Right atrium auricular region (tissue), 2 donors: ENCODE measurements around the gene DNM3. TPM values are rescaled to one million over a fixed set of nuclear protein-coding genes. Genes with fewer than 3 reads are reported as not detected.

Source experiments
- DNase-seq: peaks from one replicate; pipeline ENCODE4 v3.0.0-alpha.2; 2019; ENCODE audit warnings: low spot score
- H3K27ac ChIP-seq, 2 donors: fragments of 200-600 bp; sonication (generic); 1 replicate in 1 of 2; 2 replicates in 1 of 2; pipeline ENCODE4 v1.5.1; 2016 to 2019
- H3K27me3 ChIP-seq, 2 donors: fragments of 200-600 bp; sonication (generic); one replicate each; pipeline versions ENCODE4 v1.5.1 to v1.6.0; 2017 to 2019
- H3K36me3 ChIP-seq: fragments of 200-600 bp; sonication (generic); one replicate; pipeline ENCODE4 v1.5.1; 2016
- H3K4me1 ChIP-seq, 2 donors: fragments of 200-600 bp; sonication (generic); one replicate each; pipeline versions ENCODE4 v1.5.1 to v1.6.0; 2017 to 2019
- H3K4me3 ChIP-seq, 2 donors: fragments of 200-600 bp; sonication (generic); 1 replicate in 1 of 2; 2 replicates in 1 of 2; pipeline ENCODE4 v1.5.1; 2017 to 2019; ENCODE audit warnings: mild to moderate bottlenecking in 1 of 2, moderate library complexity in 1 of 2
- H3K9me3 ChIP-seq, 2 donors: fragments of 200-600 bp; sonication (generic); one replicate each; pipeline ENCODE4 v1.5.1; 2019
- total RNA-seq, 2 donors: library from RNA; depleted of rRNA; stranded (reverse); fragments of >200 nt; gene quantifications; one replicate each; pipeline ENCODE4 v1.1.0, GENCODE V29; 2016
- TF ChIP-seq, protein P1 (sequence below), 2 donors: fragments of 200-600 bp; sonication (generic); IDR thresholded peaks; one replicate each; pipeline ENCODE4 v1.5.1; 2019; ENCODE audit warnings: antibody characterized with exemption in 2 of 2

Gene DNM3
- total RNA-seq, 2 donors from 2014 or later = 1.0 to 1.6 TPM

DNA sequence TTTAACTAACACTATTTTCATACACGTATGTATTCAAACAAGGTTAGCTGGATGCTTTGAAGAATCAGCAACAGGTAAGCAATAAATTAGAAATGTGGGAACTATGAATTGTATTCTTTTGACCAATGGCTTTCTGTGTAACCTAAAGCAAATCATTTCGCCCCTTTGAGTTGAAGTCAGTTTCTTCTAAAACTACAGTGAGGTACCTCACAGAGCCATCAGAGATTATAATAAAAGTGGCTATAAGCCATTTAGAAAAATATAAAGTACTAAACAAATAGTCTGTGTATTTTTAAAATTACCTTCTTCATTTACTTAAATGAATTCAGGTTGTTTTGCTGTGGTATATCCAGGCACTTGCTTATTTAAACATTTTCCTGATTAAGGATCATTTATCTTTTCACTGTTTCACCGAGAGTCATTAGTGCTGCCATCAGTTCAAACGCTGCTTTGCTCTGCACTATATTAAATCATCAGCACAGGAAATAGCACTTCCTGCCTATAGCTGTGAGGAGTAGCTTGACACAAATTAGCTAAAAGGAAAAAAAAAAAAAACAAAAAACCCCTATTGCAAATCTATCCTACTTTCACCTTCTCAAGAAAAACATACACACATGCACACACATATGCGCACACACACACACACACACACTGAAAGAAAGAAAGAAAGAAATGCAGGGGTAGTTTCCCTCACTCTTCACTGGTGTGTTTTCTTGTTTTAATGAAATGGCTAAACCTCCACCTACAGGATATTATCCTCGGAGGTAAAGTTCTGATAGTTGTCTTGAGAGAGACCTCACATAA, 539.3 kb downstream of the DNM3 start:
- Histone ChIP-seq H3K9me3 (no peaks in the 10 kb centered on the region), H3K36me3 (no peaks in the 10 kb centered on the region), H3K4me3 (no peak overlapping the region), H3K27me3 (no peaks in the 10 kb centered on the region), H3K4me1 (peaks cover 0 to 4% of the 10 kb centered on the region in 2 donors), H3K27ac (no peak overlapping the region)
- TF ChIP-seq, protein P1, sequence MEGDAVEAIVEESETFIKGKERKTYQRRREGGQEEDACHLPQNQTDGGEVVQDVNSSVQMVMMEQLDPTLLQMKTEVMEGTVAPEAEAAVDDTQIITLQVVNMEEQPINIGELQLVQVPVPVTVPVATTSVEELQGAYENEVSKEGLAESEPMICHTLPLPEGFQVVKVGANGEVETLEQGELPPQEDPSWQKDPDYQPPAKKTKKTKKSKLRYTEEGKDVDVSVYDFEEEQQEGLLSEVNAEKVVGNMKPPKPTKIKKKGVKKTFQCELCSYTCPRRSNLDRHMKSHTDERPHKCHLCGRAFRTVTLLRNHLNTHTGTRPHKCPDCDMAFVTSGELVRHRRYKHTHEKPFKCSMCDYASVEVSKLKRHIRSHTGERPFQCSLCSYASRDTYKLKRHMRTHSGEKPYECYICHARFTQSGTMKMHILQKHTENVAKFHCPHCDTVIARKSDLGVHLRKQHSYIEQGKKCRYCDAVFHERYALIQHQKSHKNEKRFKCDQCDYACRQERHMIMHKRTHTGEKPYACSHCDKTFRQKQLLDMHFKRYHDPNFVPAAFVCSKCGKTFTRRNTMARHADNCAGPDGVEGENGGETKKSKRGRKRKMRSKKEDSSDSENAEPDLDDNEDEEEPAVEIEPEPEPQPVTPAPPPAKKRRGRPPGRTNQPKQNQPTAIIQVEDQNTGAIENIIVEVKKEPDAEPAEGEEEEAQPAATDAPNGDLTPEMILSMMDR (IDR thresholded peaks at IDR 0.05) = no peak
- no peak for DNase-seq

DNA sequence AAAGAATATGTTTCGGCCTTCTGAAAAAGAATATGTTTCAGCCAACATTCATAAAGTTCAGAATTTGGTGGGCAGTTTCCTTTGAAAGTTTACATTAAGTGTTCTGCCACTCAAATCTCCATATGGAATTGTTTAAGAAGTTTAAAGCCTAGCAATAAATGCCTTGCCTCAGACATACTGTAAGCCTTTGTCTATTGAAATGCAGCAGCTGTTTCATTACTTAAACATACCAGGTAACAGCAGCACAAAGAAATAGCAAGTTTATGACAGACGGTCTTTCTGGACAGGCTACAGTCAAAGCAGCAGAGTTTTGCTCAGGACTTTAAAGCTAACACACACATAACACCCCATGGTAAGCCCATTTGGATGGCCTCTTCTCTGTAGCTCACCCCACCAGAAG, 540.6 kb downstream of the DNM3 start:
- no peak for DNase-seq
- no peaks in the 10 kb centered on the region for H3K27me3 ChIP-seq
- no peaks in the 10 kb centered on the region for H3K36me3 ChIP-seq
- no peak overlapping the region for H3K27ac ChIP-seq
- no peak overlapping the region for H3K4me3 ChIP-seq
- no peaks in the 10 kb centered on the region for H3K9me3 ChIP-seq
- H3K4me1 ChIP-seq = peaks cover 0 to 4% of the 10 kb centered on the region in 2 donors
- TF ChIP-seq, protein P1 (IDR thresholded peaks at IDR 0.05) = no peak

DNA sequence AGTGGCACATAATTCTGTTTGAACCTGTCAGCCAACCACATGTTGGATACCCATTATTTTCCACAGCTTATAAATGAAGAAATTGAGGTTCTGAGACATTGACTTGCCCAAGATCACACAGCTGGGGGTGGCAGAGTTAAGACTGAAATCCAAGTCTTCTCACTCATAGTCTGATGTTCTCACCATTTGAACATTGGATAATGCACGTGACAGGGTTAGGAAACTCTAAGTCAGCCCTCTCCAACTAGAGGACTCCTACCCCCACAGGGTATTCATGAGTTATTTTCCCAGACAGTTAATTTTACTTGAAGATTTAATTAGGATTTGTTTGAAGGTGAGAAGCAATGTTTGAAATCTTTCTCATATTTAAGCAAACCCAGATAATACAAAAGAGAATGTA, 541.1 kb downstream of the DNM3 start:
- Histone ChIP-seq H3K36me3 (no peaks in the 10 kb centered on the region), H3K4me3 (no peak overlapping the region), H3K27me3 (no peaks in the 10 kb centered on the region), H3K9me3 (no peaks in the 10 kb centered on the region), H3K27ac (no peak overlapping the region), H3K4me1 (peaks cover 0 to 4% of the 10 kb centered on the region in 2 donors)
- no peak for DNase-seq
- TF ChIP-seq, protein P1 (IDR thresholded peaks at IDR 0.05) = no peak

DNA sequence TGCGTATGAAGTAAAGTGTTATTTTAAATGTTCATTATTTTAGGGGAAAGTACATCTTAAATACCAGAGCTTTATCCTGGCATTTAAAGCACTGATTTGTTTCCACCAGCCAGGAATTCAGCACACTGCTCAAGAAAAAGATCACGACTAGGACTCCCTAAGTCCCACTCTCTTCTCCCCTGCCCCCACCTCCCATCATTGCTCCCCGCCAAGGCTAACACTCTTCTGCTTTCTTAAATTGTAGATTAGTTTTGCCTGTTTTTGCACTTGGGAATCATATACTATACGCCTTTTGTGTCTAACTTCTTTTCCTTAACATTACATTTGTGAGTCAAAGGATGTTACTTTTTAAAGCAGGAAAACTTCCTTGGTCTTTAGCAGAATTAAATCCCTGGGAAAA, 541.7 kb downstream of the DNM3 start:
- no peak overlapping the region for H3K27ac ChIP-seq
- H3K27me3 ChIP-seq = no peaks in the 10 kb centered on the region
- H3K4me3 ChIP-seq = no peak overlapping the region
- H3K36me3 ChIP-seq = no peaks in the 10 kb centered on the region
- H3K9me3 ChIP-seq = no peaks in the 10 kb centered on the region
- TF ChIP-seq, protein P1 (IDR thresholded peaks at IDR 0.05) = no peak
- peaks cover 0 to 4% of the 10 kb centered on the region in 2 donors for H3K4me1 ChIP-seq
- DNase-seq = no peak

DNA sequence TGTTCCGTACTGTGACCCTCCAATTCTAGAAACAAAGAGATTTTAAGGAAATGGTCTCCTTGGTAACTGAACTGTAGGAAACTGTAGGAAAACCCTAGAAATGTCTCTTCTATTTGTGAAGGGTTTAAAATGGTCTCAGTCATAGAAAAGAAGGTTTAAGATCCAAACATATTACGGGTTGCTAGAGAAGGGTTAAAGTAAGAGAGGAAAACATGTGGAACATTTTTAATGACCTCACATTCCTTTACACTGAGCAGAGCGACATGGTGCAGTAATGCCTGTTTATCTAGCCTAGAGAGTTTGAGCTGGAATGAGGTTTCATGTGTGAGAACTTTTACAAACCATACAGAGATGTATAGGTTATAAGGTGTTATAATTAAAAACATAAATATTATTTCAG, 542.2 kb downstream of the DNM3 start:
- Histone ChIP-seq H3K4me1 (peaks cover 0 to 4% of the 10 kb centered on the region in 2 donors), H3K27ac (no peak overlapping the region), H3K9me3 (no peaks in the 10 kb centered on the region), H3K4me3 (no peak overlapping the region), H3K27me3 (no peaks in the 10 kb centered on the region), H3K36me3 (no peaks in the 10 kb centered on the region)
- no peak for DNase-seq
- TF ChIP-seq, protein P1 (IDR thresholded peaks at IDR 0.05) = no peak

DNA sequence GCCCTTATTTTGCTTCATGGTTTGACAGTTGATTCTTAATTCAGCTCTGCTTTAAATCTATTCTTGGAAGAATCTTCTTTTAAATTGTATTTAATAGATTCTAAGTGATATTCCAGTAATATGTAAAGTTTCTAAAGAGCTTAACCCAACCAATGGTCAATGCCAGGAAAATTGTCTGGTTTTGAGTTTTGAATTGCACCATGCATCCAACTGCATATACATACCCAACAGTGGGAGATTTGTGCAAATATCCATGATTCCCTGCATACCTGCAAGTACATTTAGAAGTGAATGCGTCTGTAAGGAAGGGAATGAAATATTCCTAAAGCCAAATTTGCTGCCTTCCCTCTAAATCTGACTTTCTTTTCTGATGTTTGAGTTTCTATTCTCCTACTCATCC, 543.4 kb downstream of the DNM3 start:
- DNase-seq = no peak
- peaks cover 0 to 4% of the 10 kb centered on the region in 2 donors for H3K4me1 ChIP-seq
- TF ChIP-seq, protein P1 (IDR thresholded peaks at IDR 0.05) = no peak

More for the DNA sequence above, 543.4 kb downstream of the DNM3 start:
- Histone ChIP-seq H3K36me3 (no peaks in the 10 kb centered on the region), H3K27ac (no peak overlapping the region), H3K27me3 (no peaks in the 10 kb centered on the region), H3K4me3 (no peak overlapping the region), H3K9me3 (no peaks in the 10 kb centered on the region)
